HS-27A (cell line): ENCODE measurements around the gene FERMT1.
"Not testable (repeated sequence)": the region's sequence is repeated elsewhere in the genome, so short reads cannot be mapped to it uniquely, and the experiment has no call there.

Experiments used
- DNase-seq: peaks from one replicate; pipeline ENCODE4 v3.0.0-alpha.2; 2012; ENCODE audit warnings: low read depth, missing footprints

Gene FERMT1

GRCh38 chr20:6116758-6117157, 6.1 kb downstream of the FERMT1 start:
- DNase-seq, result no peak

- no peak for DNase-seq
Measured at GRCh38 chr20:6115221-6115895, 7.5 kb downstream of the FERMT1 start.

- DNase-seq, result no peak
Measured at GRCh38 chr20:6114696-6115095, 8.1 kb downstream of the FERMT1 start.

- no peak for DNase-seq
Measured at GRCh38 chr20:6113951-6114350, 8.9 kb downstream of the FERMT1 start.

GRCh38 chr20:6112965-6113364, 9.9 kb downstream of the FERMT1 start:
- not testable (repeated sequence) for DNase-seq

GRCh38 chr20:6108330-6108729, 14.5 kb downstream of the FERMT1 start:
- no peak for DNase-seq

- DNase-seq, result no peak
Measured at GRCh38 chr20:6104493-6105188, 18.2 kb downstream of the FERMT1 start.

- DNase-seq, result no peak
Measured at GRCh38 chr20:6103301-6103700, 19.5 kb downstream of the FERMT1 start.

GRCh38 chr20:6101346-6101745, 21.5 kb downstream of the FERMT1 start:
- no peak for DNase-seq

GRCh38 chr20:6100246-6100645, 22.6 kb downstream of the FERMT1 start:
- no peak for DNase-seq

- no peak for DNase-seq
Measured at GRCh38 chr20:6099819-6100218, 23.0 kb downstream of the FERMT1 start.

- no peak for DNase-seq
Measured at GRCh38 chr20:6095409-6095808, 27.4 kb downstream of the FERMT1 start.

GRCh38 chr20:6094565-6094964, 28.3 kb downstream of the FERMT1 start:
- no peak for DNase-seq

GRCh38 chr20:6094063-6094462, 28.8 kb downstream of the FERMT1 start:
- DNase-seq, result no peak

GRCh38 chr20:6091661-6092060, 31.2 kb downstream of the FERMT1 start:
- DNase-seq, result no peak

GRCh38 chr20:6086868-6087267, 36.0 kb downstream of the FERMT1 start:
- DNase-seq, result no peak

GRCh38 chr20:6083926-6084325, 38.9 kb downstream of the FERMT1 start:
- DNase-seq, result no peak

GRCh38 chr20:6081236-6081635, 41.6 kb downstream of the FERMT1 start:
- no peak for DNase-seq

- DNase-seq, result no peak
Measured at GRCh38 chr20:6079016-6079415, 43.8 kb downstream of the FERMT1 start.

- DNase-seq, result no peak
Measured at GRCh38 chr20:6075428-6076219, 47.2 kb downstream of the FERMT1 start.

- no peak for DNase-seq
Measured at GRCh38 chr20:6074784-6075183, 48.0 kb downstream of the FERMT1 start.

GRCh38 chr20:6074145-6074561, 48.7 kb downstream of the FERMT1 start:
- DNase-seq, result no peak
